SK-N-SH (cell line): Measurements from ENCODE around the gene ADGRF4. TPM values are rescaled to one million over a fixed set of nuclear protein-coding genes. Genes with fewer than 3 reads are reported as not detected.

ENCODE experiments used
- CTCF ChIA-PET: fragments of 300-600, 350-600 bp; formaldehyde crosslinking; extraction: SDS; loops from one replicate; lab custom pipeline; 2021; lab: Yijun Ruan, JAX
- POLR2A ChIA-PET: fragments of 350-600 bp; sonication (Branson Sonifier 250); formaldehyde crosslinking; extraction: SDS; loops from one replicate; lab custom pipeline; 2020; ENCODE audit warnings: antibody characterized with exemption, inconsistent platforms; lab: Yijun Ruan, JAX
- DNase-seq: peaks from one replicate; pipeline ENCODE4 v3.0.0; 2012
- H2AFZ ChIP-seq: fragments of 200-600 bp; sonication (generic); 2 replicates; pipeline ENCODE4 v1.8.1; 2016; ENCODE audit warnings: antibody characterized with exemption, mild to moderate bottlenecking, low read depth
- H3F3A ChIP-seq: fragments of 200-600 bp; sonication (generic); replicated peaks from 2 replicates; pipeline ENCODE3; 2016; ENCODE audit warnings: antibody characterized with exemption, mild to moderate bottlenecking; ENCODE audit not compliant: insufficient read depth
- H3K27ac ChIP-seq, 2 experiments: fragments of 200-500 bp in 1 of 2; fragments of 200-600 bp in 1 of 2; sonication (Bioruptor generic) in 1 of 2; sonication (generic), shearing (Covaris generic) in 1 of 2; 2 replicates each; pipeline versions ENCODE4 v1.5.1 to v1.6.1; 2014 to 2016; ENCODE audit warnings: low read depth in 2 of 2, inconsistent platforms in 1 of 2, low read length in 1 of 2, mild to moderate bottlenecking in 1 of 2, mixed read lengths in 1 of 2
- H3K27me3 ChIP-seq: fragments of 200-600 bp; sonication (generic), shearing (Covaris generic); 2 replicates; pipeline ENCODE4 v1.6.1; 2016; ENCODE audit warnings: mixed run types; ENCODE audit not compliant: insufficient read depth
- H3K36me3 ChIP-seq, 2 experiments: fragments of 200-500 bp in 1 of 2; fragments of 200-600 bp in 1 of 2; sonication (Bioruptor generic) in 1 of 2; sonication (generic) in 1 of 2; replicated peaks in 1 of 2; 2 replicates each; pipeline versions ENCODE3 to v1.5.1; 2014 to 2016; ENCODE audit warnings: low read length in 1 of 2, mild to moderate bottlenecking in 1 of 2; ENCODE audit not compliant: insufficient read depth in 2 of 2, control insufficient read depth in 1 of 2
- H3K4me1 ChIP-seq, 2 experiments: fragments of 200-500 bp in 1 of 2; fragments of 200-600 bp in 1 of 2; sonication (Bioruptor generic) in 1 of 2; sonication (generic), shearing (Covaris generic) in 1 of 2; 2 replicates each; pipeline versions ENCODE4 v1.5.1 to v1.6.1; 2014 to 2016; ENCODE audit warnings: low read depth in 1 of 2, low read length in 1 of 2, mixed run types in 1 of 2; ENCODE audit not compliant: insufficient read depth in 2 of 2, control insufficient read depth in 1 of 2
- H3K4me2 ChIP-seq: fragments of 200-600 bp; sonication (generic), shearing (Covaris generic); 2 replicates; pipeline ENCODE4 v1.6.1; 2017; ENCODE audit warnings: mixed run types
- H3K4me3 ChIP-seq, 2 experiments: fragments of 200-500 bp in 1 of 2; fragments of 200-600 bp in 1 of 2; sonication (Bioruptor generic) in 1 of 2; sonication (generic), shearing (Covaris generic) in 1 of 2; 2 replicates each; pipeline versions ENCODE4 v1.5.1 to v1.8.1; 2014 to 2016; ENCODE audit warnings: low read depth in 2 of 2, inconsistent platforms in 1 of 2, low read length in 1 of 2, mild to moderate bottlenecking in 1 of 2, mixed read lengths in 1 of 2, moderate library complexity in 1 of 2
- H3K79me2 ChIP-seq: fragments of 200-600 bp; sonication (generic); 2 replicates; pipeline ENCODE4 v1.8.1; 2017; ENCODE audit warnings: mild to moderate bottlenecking; ENCODE audit not compliant: insufficient read depth
- H3K9ac ChIP-seq: fragments of 200-600 bp; sonication (generic); 2 replicates; pipeline ENCODE4 v1.6.1; 2017; ENCODE audit warnings: mixed run types
- H3K9me2 ChIP-seq: fragments of 200-600 bp; sonication (generic); 2 replicates; pipeline ENCODE4 v1.6.1; 2017; ENCODE audit warnings: mixed run types
- H3K9me3 ChIP-seq: fragments of 200-600 bp; sonication (generic); 2 replicates; pipeline ENCODE4 v1.6.1; 2017; ENCODE audit warnings: mixed run types, mild to moderate bottlenecking, moderate library complexity
- H4K20me1 ChIP-seq: fragments of 200-600 bp; sonication (generic); 2 replicates; pipeline ENCODE4 v1.6.1; 2017; ENCODE audit warnings: mild to moderate bottlenecking, mixed run types; ENCODE audit not compliant: insufficient read depth
- CTCF ChIP-seq: fragments of 200-600 bp; sonication (generic); IDR thresholded peaks from 2 replicates; pipeline ENCODE4 v1.6.1; 2017; ENCODE audit warnings: antibody characterized with exemption, mild to moderate bottlenecking, moderate library complexity
- ELF1 ChIP-seq: IDR thresholded peaks from 2 replicates; pipeline ENCODE4 v1.4.0; 2012
- FOXM1 ChIP-seq: IDR thresholded peaks from 2 replicates; pipeline ENCODE4 v1.4.0; 2012; ENCODE audit warnings: low read depth, mild to moderate bottlenecking
- GATA2 ChIP-seq: sonication (generic); formaldehyde crosslinking; IDR thresholded peaks from 2 replicates; pipeline ENCODE4 v1.5.0; 2020; ENCODE audit warnings: mild to moderate bottlenecking, missing genetic modification reagents
- IRF3 ChIP-seq: fragments of 150-350 bp; IDR thresholded peaks from 2 replicates; pipeline ENCODE4 v1.6.1; 2016; ENCODE audit warnings: mild to moderate bottlenecking, low read depth, low read length
- MAX ChIP-seq: IDR thresholded peaks from 2 replicates; pipeline ENCODE4 v1.4.0; 2012; ENCODE audit warnings: low read depth
- MXI1 ChIP-seq: IDR thresholded peaks from 2 replicates; pipeline ENCODE4 v1.6.1; 2012; ENCODE audit warnings: mild to moderate bottlenecking, low read depth, low read length, improper control_type of control experiment
- NFIC ChIP-seq: IDR thresholded peaks from 2 replicates; pipeline ENCODE4 v1.4.0; 2012; ENCODE audit warnings: borderline replicate concordance
- NRF1 ChIP-seq: IDR thresholded peaks from 2 replicates; pipeline ENCODE4 v1.6.1; 2012; ENCODE audit warnings: low read depth, mild to moderate bottlenecking, low read length
- RCOR1 ChIP-seq: fragments of 150-350 bp; IDR thresholded peaks from 2 replicates; pipeline ENCODE4 v1.6.1; 2017; ENCODE audit warnings: antibody characterized with exemption, low read length
- REST ChIP-seq: IDR thresholded peaks from 2 replicates; pipeline ENCODE4 v1.6.1; 2012; ENCODE audit warnings: mild to moderate bottlenecking, low read depth, low read length, moderate library complexity
- RFX5 ChIP-seq: IDR thresholded peaks from 2 replicates; pipeline ENCODE4 v1.6.1; 2012; ENCODE audit warnings: mild to moderate bottlenecking, improper control_type of control experiment, low read length
- SIN3A ChIP-seq: IDR thresholded peaks from 2 replicates; pipeline ENCODE4 v1.6.1; 2012; ENCODE audit warnings: low read depth, mild to moderate bottlenecking, low read length, moderate library complexity, borderline replicate concordance
- TEAD4 ChIP-seq: IDR thresholded peaks from 2 replicates; pipeline ENCODE4 v1.4.0; 2012; ENCODE audit warnings: mild to moderate bottlenecking, borderline replicate concordance; ENCODE audit not compliant: insufficient read depth
- YY1 ChIP-seq: IDR thresholded peaks from 2 replicates; pipeline ENCODE4 v1.4.0; 2012; ENCODE audit warnings: low read depth, mild to moderate bottlenecking
- ZBTB33 ChIP-seq: IDR thresholded peaks from 2 replicates; pipeline ENCODE4 v1.4.0; 2012; ENCODE audit warnings: low read depth, borderline replicate concordance
- WGBS: methylation state at CpG from one replicate; pipeline ENCODE4 v1.1.6; 2017; ENCODE audit warnings: low lambda C conversion rate; 5-methylcytosine and 5-hydroxymethylcytosine counted together
- polyA plus RNA-seq, 3 experiments: library from polyadenylated mRNA; depleted of rRNA; stranded (reverse); fragments of >200 nt; gene quantifications; 2 replicates each; pipeline ENCODE4 v1.2.3, GENCODE V29; 2012

Gene ADGRF4
- polyA plus RNA-seq, 1 of the 3 experiments (the other 2 are of a cell fraction): not detected

- Histone ChIP-seq H3K36me3 (no peaks in the 10 kb centered on the region), H3K27me3 (no peaks in the 10 kb centered on the region; the same call in 1 of the 2 replicates), H4K20me1 (no peaks in the 10 kb centered on the region), H3K9ac (no peak overlapping the region), H3F3A (no peaks in the 10 kb centered on the region), H3K9me3 (no peaks in the 10 kb centered on the region), H3K79me2 (no peaks in the 10 kb centered on the region), H3K4me3 (no peak overlapping the region), H3K27ac (no peak overlapping the region), H3K9me2 (no peaks in the 10 kb centered on the region), H2AFZ (no peak overlapping the region), H3K4me2 (no peak overlapping the region), H3K4me1 (no peaks in the 10 kb centered on the region)
- 0% methylated on average over 2 of the region's 2 CpGs for WGBS
- ChIA-PET CTCF (no interaction called here), POLR2A (no interaction called here)
- no peak for DNase-seq
- TF ChIP-seq MXI1: no peak
- TF ChIP-seq YY1: no peak
- TF ChIP-seq REST: no peak
- no peak for TF ChIP-seq ELF1
- no peak for TF ChIP-seq TEAD4
- no peak for TF ChIP-seq GATA2 (CRISPR knock-in tag)
Measured at GRCh38 chr6:47741807-47742206, 43.4 kb downstream of the ADGRF4 start.

GRCh38 chr6:47743744-47744143 lies 45.4 kb downstream of the ADGRF4 start:
- Histone ChIP-seq H2AFZ (no peak overlapping the region), H4K20me1 (no peaks in the 10 kb centered on the region), H3K9ac (no peak overlapping the region), H3F3A (no peaks in the 10 kb centered on the region), H3K79me2 (no peaks in the 10 kb centered on the region), H3K4me3 (no peak overlapping the region), H3K36me3 (no peaks in the 10 kb centered on the region), H3K4me1 (no peaks in the 10 kb centered on the region), H3K9me2 (no peaks in the 10 kb centered on the region), H3K9me3 (no peaks in the 10 kb centered on the region), H3K4me2 (no peak overlapping the region), H3K27ac (no peak overlapping the region), H3K27me3 (peaks cover 5% of the 10 kb centered on the region; the same call in 1 of the 2 replicates)
- ChIA-PET CTCF (no interaction called here), POLR2A (no interaction called here)
- DNase-seq: no peak
- TF ChIP-seq GATA2 (CRISPR knock-in tag): no peak
- TF ChIP-seq CTCF: no peak
- TF ChIP-seq SIN3A: no peak
- TF ChIP-seq FOXM1: no peak
- TF ChIP-seq RFX5: no peak
- no peak for TF ChIP-seq NRF1
- TF ChIP-seq RCOR1: no peak
- TF ChIP-seq IRF3: no peak
- no peak for TF ChIP-seq ZBTB33
- TF ChIP-seq NFIC: no peak
- TF ChIP-seq MAX: no peak
